Embryonic facial prominence (tissue), 1 donor: Measurements from ENCODE around the gene RIT1.
A peak's percentile ranks its signal among the peaks of the same experiment; 100 is the strongest.

Experiments used
- DNase-seq: peaks from one replicate; pipeline ENCODE4 v3.0.0-alpha.2; 2016; ENCODE audit errors: extremely low spot score

Gene RIT1

GRCh38 chr1:155856975-155857930 is 53.9 kb downstream of the RIT1 start, which contains the start of gene GON4L:
Gene GON4L (minus strand): TSS chr1:155857214. CDS start chr1:155853780, 3,434 bp downstream.
- DNase-seq: peak; percentile 86

- no peak for DNase-seq
Measured at GRCh38 chr1:155856257-155856974, 54.7 kb downstream of the RIT1 start.

GRCh38 chr1:155850345-155850744 is 60.8 kb downstream of the RIT1 start:
- DNase-seq: no peak

- DNase-seq: no peak
Measured at GRCh38 chr1:155847823-155848529, 63.2 kb downstream of the RIT1 start.
